ENCODE results near the gene SMIM5.

DNA sequence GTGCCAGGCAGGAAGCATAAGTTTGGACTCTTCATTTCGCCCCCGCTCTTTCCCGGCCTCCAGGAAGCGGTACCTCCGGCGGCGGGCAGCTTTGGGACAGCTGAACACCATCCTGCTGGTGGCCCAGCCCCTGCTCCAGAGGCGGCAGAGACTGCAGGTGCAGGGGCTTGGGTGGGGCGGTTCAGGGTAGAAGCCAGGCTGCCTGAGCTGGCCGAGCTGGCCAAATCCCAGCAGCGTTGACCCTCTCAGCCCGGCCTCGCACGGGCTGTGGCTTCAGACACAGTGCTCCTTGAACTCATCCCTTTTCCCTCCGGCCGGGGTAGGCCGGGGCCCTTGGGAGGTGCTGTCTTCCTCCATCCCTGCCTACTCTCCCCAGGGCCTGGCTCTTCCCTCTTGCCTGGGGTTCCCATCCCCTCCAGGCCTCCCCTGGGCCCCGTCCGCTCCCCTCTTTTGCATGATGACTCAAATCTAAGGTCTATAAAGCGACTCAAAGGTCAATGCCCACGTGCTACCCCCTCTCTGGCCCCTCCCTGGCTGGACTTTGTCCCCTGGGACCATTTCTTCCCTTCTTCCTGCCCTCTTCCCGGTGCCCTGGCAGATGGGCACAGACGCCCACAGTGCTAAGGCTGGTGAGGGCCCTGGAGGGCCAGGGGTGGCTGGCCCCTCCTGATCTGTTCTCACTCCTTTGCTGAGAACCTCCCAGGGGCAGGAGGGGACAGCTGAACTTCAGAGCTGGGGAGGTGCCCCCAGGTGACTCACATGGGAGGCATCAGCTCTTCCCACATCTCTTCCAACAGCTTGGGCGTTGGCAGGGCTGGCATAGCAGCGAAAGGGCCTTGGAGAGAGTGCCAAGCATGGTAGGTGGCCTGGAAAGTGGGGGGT, 22.9 kb upstream of the SMIM5 start:
- TF ChIP-seq EZH2 (IDR thresholded peaks at IDR 0.05) (no peak), POLR2AphosphoS5 (IDR thresholded peaks at IDR 0.05; ENCODE audit: borderline replicate concordance, low read depth, low read length) (no peak), FOXP2 (optimal IDR thresholded peaks at IDR 0.05; ENCODE audit: control extremely low read depth, extremely low read length, insufficient read depth) (no peak)
